GM12878 (cell line): Measurements from ENCODE around the gene LMTK2. TPM values are rescaled to one million over a fixed set of nuclear protein-coding genes. Genes with fewer than 3 reads are reported as not detected.

Experiments
- ATF3 ChIP-seq: IDR thresholded peaks from 2 replicates; pipeline ENCODE4 v1.6.1; 2011; ENCODE audit warnings: low read depth, mild to moderate bottlenecking, low read length, moderate library complexity, borderline replicate concordance; ENCODE audit errors: extremely low read depth
- BHLHE40 ChIP-seq, 2 experiments: fragments of 450-650 bp in 1 of 2; IDR thresholded peaks; 2 replicates each; pipeline ENCODE4 v1.6.1; 2011 to 2017; ENCODE audit warnings: low read depth in 2 of 2, borderline replicate concordance in 1 of 2, improper control_type of control experiment in 1 of 2, low read length in 1 of 2, mild to moderate bottlenecking in 1 of 2
- CHD1 ChIP-seq: IDR thresholded peaks from 2 replicates; pipeline ENCODE4 v1.6.1; 2012; ENCODE audit warnings: low read depth, low read length, improper control_type of control experiment
- EED ChIP-seq: sonication (generic); IDR thresholded peaks from 2 replicates; pipeline ENCODE4 v1.6.1; 2016; ENCODE audit warnings: antibody characterized with exemption, low read depth
- HCFC1 ChIP-seq: fragments of 150-350 bp; IDR thresholded peaks from 2 replicates; pipeline ENCODE4 v1.6.1; 2014; ENCODE audit warnings: low read length
- HDAC6 ChIP-seq: fragments of 200-600 bp; sonication (generic); IDR thresholded peaks from one replicate; pipeline ENCODE4 v1.8.0; 2017; ENCODE audit warnings: antibody characterized with exemption; ENCODE audit not compliant: unreplicated experiment
- IKZF2 ChIP-seq, 2 experiments: fragments of 450-650 bp; IDR thresholded peaks; 2 replicates each; pipeline ENCODE4 v1.6.1; 2017; ENCODE audit warnings: mild to moderate bottlenecking in 2 of 2, moderate library complexity in 2 of 2
- LARP7 ChIP-seq: fragments of 450-650 bp; IDR thresholded peaks from 2 replicates; pipeline ENCODE4 v1.6.1; 2017; ENCODE audit warnings: mild to moderate bottlenecking
- MXI1 ChIP-seq: fragments of 150-350 bp; IDR thresholded peaks from 2 replicates; pipeline ENCODE4 v1.6.1; 2011; ENCODE audit warnings: low read depth, mild to moderate bottlenecking, inconsistent platforms, low read length, improper control_type of control experiment
- MYB ChIP-seq: fragments of 150-350 bp; IDR thresholded peaks from 2 replicates; pipeline ENCODE4 v1.6.1; 2014; ENCODE audit warnings: mild to moderate bottlenecking, low read depth, low read length, borderline replicate concordance
- NFYA ChIP-seq: IDR thresholded peaks from 2 replicates; pipeline ENCODE4 v1.6.1; 2011; ENCODE audit warnings: low read depth, mild to moderate bottlenecking, low read length, improper control_type of control experiment, borderline replicate concordance
- PRDM15 ChIP-seq: fragments of 450-650 bp; formaldehyde crosslinking; IDR thresholded peaks from 2 replicates; pipeline ENCODE4 v1.4.0; 2020; ENCODE audit warnings: mild to moderate bottlenecking, moderate library complexity
- RCOR1 ChIP-seq: conservative IDR thresholded peaks from 2 replicates; pipeline ENCODE4 v1.6.1; 2012; ENCODE audit warnings: low read depth, low read length, improper control_type of control experiment
- SIN3A ChIP-seq: IDR thresholded peaks from 2 replicates; pipeline ENCODE4 v1.6.1; 2012; ENCODE audit warnings: low read depth, low read length, improper control_type of control experiment
- SKIL ChIP-seq: fragments of 450-650 bp; IDR thresholded peaks from 2 replicates; pipeline ENCODE4 v1.6.1; 2017; ENCODE audit warnings: mild to moderate bottlenecking, low read depth, inconsistent platforms; ENCODE audit not compliant: poor library complexity, severe bottlenecking
- TBL1XR1 ChIP-seq: IDR thresholded peaks from 2 replicates; pipeline ENCODE4 v1.6.1; 2012; ENCODE audit warnings: low read depth, low read length, improper control_type of control experiment
- TCF3 ChIP-seq: IDR thresholded peaks from 2 replicates; pipeline ENCODE4 v1.6.1; 2012; ENCODE audit warnings: low read depth, mild to moderate bottlenecking, low read length, borderline replicate concordance; ENCODE audit not compliant: insufficient read depth
- ZNF384 ChIP-seq: IDR thresholded peaks from 2 replicates; pipeline ENCODE4 v1.6.1; 2012; ENCODE audit warnings: low read depth, mild to moderate bottlenecking, low read length, improper control_type of control experiment, borderline replicate concordance
- ZSCAN29 ChIP-seq: fragments of 450-650 bp; IDR thresholded peaks from 2 replicates; pipeline ENCODE4 v1.6.1; 2017; ENCODE audit warnings: mild to moderate bottlenecking, moderate library complexity
- ZZZ3 ChIP-seq: IDR thresholded peaks from 2 replicates; pipeline ENCODE4 v1.6.1; 2011; ENCODE audit warnings: low read depth; ENCODE audit not compliant: control insufficient read depth, insufficient read length
- polyA plus RNA-seq, 11 experiments: library from polyadenylated mRNA; depleted of rRNA in 4 of 11; unstranded in 6 of 11; stranded (reverse) in 5 of 11; fragments of >200 nt; fragmentation: Nextera tagmentation in 4 of 11; fragmentation: Illumina TruSeq in 1 of 11; extraction: Ambion mirVana in 4 of 11; extraction: Trizol in 1 of 11; gene quantifications; 1 replicate in 1 of 11; 2 replicates in 10 of 11; pipeline versions ENCODE4 v1.2.1 to v1.2.3, GENCODE V29; 2011 to 2016; ENCODE audit warnings: inconsistent platforms in 2 of 11, missing spikeins in 2 of 11, low read depth in 1 of 11
- total RNA-seq, 4 experiments: library from RNA; depleted of rRNA in 3 of 4; stranded (reverse); fragments of >200 nt in 3 of 4; fragmentation: Illumina TruSeq in 1 of 4; extraction: Trizol in 1 of 4; gene quantifications; 2 replicates each; pipeline versions ENCODE4 v1.2.1 to v1.2.3, GENCODE V29; 2013 to 2021
- TF ChIP-seq, protein P1 (sequence below): IDR thresholded peaks from 2 replicates; pipeline ENCODE4 v1.6.1; 2012; ENCODE audit warnings: low read depth, low read length, improper control_type of control experiment
- TF ChIP-seq, protein P2 (sequence below): IDR thresholded peaks from 2 replicates; pipeline ENCODE4 v1.6.1; 2011; ENCODE audit warnings: low read depth, low read length, improper control_type of control experiment, borderline replicate concordance

Gene LMTK2
- total and polyA plus RNA-seq, 10 of the 15 experiments (the other 5 are each of a cell fraction or from before 2014, with no cell fraction given): 0.68 to 8.7 (median 4.6) TPM

- TF ChIP-seq, protein P1, sequence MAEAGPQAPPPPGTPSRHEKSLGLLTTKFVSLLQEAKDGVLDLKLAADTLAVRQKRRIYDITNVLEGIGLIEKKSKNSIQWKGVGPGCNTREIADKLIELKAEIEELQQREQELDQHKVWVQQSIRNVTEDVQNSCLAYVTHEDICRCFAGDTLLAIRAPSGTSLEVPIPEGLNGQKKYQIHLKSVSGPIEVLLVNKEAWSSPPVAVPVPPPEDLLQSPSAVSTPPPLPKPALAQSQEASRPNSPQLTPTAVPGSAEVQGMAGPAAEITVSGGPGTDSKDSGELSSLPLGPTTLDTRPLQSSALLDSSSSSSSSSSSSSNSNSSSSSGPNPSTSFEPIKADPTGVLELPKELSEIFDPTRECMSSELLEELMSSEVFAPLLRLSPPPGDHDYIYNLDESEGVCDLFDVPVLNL: no peak
- no peak for TF ChIP-seq ZZZ3
- TF ChIP-seq MYB: no peak
- no peak for TF ChIP-seq SIN3A
- no peak for TF ChIP-seq NFYA
- TF ChIP-seq RCOR1: no peak
- TF ChIP-seq PRDM15: no peak
- TF ChIP-seq EED: peak; percentile 25; the same call in 1 of the 2 replicates
- no peak for TF ChIP-seq HCFC1
- no peak for TF ChIP-seq CHD1
- no peak for TF ChIP-seq ATF3
- TF ChIP-seq, protein P2, sequence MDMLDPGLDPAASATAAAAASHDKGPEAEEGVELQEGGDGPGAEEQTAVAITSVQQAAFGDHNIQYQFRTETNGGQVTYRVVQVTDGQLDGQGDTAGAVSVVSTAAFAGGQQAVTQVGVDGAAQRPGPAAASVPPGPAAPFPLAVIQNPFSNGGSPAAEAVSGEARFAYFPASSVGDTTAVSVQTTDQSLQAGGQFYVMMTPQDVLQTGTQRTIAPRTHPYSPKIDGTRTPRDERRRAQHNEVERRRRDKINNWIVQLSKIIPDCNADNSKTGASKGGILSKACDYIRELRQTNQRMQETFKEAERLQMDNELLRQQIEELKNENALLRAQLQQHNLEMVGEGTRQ: no peak
- no peak for TF ChIP-seq TBL1XR1
- TF ChIP-seq ZNF384: no peak
- TF ChIP-seq HDAC6: no peak
- TF ChIP-seq SKIL: no peak
- TF ChIP-seq TCF3: no peak
- no peak; a peak in 1 of 4 replicates for TF ChIP-seq IKZF2 (IDR thresholded peaks at IDR 0.05)
- TF ChIP-seq MXI1: no peak
- TF ChIP-seq ZSCAN29: no peak
- no peak; the same call in 1 of the 2 replicates for TF ChIP-seq LARP7
- peak; percentile 48 to 76; a peak in 2 of 4 replicates for TF ChIP-seq BHLHE40 (IDR thresholded peaks at IDR 0.05; ENCODE audit: borderline replicate concordance in 1 of 2, low read depth in 2 of 2, low read length in 1 of 2)
These were observed 96.8 kb downstream of the LMTK2 start (continued) for GRCh38 chr7:98203261-98203963.
